ENCODE results near the gene TIAM2. TPM values are rescaled to one million over a fixed set of nuclear protein-coding genes. Genes with fewer than 3 reads are reported as not detected.

The TIAM2 gene
- total and polyA plus RNA-seq, 10 of the 15 experiments (the other 5 are each of a cell fraction or from before 2014, with no cell fraction given) = 1.1 to 10.5 (median 2.3) TPM

- in situ Hi-C loops (cut with MboI) = no loop called here
- intact Hi-C loops (cut with micrococcal nuclease; ENCODE audit: unreplicated experiment) = no loop called here
- ChIA-PET POLR2A (no interaction called here), SMC1A (ENCODE audit: uncharacterized antibody, unreplicated experiment) (no interaction called here), CTCF (interaction anchor here (1.6 kb wide), 1 partner anchor 355 kb away, joined by 3 read pairs; no protein-coding TSS in a partner anchor), RAD21 (ENCODE audit: unreplicated experiment) (no interaction called here)
- Histone ChIP-seq H3K4me2 (ENCODE audit: control insufficient read depth, insufficient read depth) (no peak overlapping the region), H3K27me3 (replicated peaks in 1 of 2; ENCODE audit: control insufficient read depth in 2 of 2, insufficient read depth in 2 of 2, low read length in 1 of 2) (0 out of 4 replicates have a peak, but pooled peaks cover 0 to 1% of the 10 kb centered on the region in 2 experiments), H3K4me3 (no peak overlapping the region), H3K36me3 (ENCODE audit: control insufficient read depth in 2 of 2, insufficient read depth in 2 of 2, low read length in 1 of 2) (no peaks in the 10 kb centered on the region), H3K79me2 (ENCODE audit: control insufficient read depth, insufficient read depth, low read length) (no peaks in the 10 kb centered on the region), H3K9ac (ENCODE audit: control insufficient read depth, insufficient read depth, low read length) (no peak overlapping the region), H3K27ac (ENCODE audit: control insufficient read depth, insufficient read depth) (no peak overlapping the region), H4K20me1 (ENCODE audit: control insufficient read depth, insufficient read depth) (no peaks in the 10 kb centered on the region), H3K9me3 (replicated peaks; ENCODE audit: control insufficient read depth, insufficient read depth, low read length) (no peaks in the 10 kb centered on the region), H3K4me1 (ENCODE audit: control insufficient read depth, insufficient read depth, low read length) (no peaks in the 10 kb centered on the region), H2AFZ (ENCODE audit: control insufficient read depth, low read depth, low read length) (no peak overlapping the region)
- DNase-seq (ENCODE audit: low read depth, low spot score) (no peak), FAIRE-seq (no peak), ATAC-seq (no peak)
- BruUV-seq (replicated peaks) = no TSS peak
- no peak for TF ChIP-seq POLR2AphosphoS5 (IDR thresholded peaks at IDR 0.05; ENCODE audit: low read length)
- no peak for TF ChIP-seq RELA (IDR thresholded peaks at IDR 0.05; ENCODE audit: borderline replicate concordance, partially characterized antibody)
- TF ChIP-seq MEF2A (IDR thresholded peaks at IDR 0.05; ENCODE audit: insufficient read depth, low read depth, low read length) = no peak
- no peak for TF ChIP-seq JUNB (IDR thresholded peaks at IDR 0.05)
- no peak for TF ChIP-seq ZNF687 (IDR thresholded peaks at IDR 0.05)
- no peak for TF ChIP-seq PAX5 (IDR thresholded peaks at IDR 0.05; ENCODE audit: borderline replicate concordance, low read depth, low read length)
- TF ChIP-seq PML (IDR thresholded peaks at IDR 0.05; ENCODE audit: low read length) = no peak
- TF ChIP-seq, protein P1, sequence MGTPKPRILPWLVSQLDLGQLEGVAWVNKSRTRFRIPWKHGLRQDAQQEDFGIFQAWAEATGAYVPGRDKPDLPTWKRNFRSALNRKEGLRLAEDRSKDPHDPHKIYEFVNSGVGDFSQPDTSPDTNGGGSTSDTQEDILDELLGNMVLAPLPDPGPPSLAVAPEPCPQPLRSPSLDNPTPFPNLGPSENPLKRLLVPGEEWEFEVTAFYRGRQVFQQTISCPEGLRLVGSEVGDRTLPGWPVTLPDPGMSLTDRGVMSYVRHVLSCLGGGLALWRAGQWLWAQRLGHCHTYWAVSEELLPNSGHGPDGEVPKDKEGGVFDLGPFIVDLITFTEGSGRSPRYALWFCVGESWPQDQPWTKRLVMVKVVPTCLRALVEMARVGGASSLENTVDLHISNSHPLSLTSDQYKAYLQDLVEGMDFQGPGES (IDR thresholded peaks at IDR 0.05) = no peak
- TF ChIP-seq IRF4 (IDR thresholded peaks at IDR 0.05; ENCODE audit: low read depth, low read length) = no peak
- no peak for TF ChIP-seq BHLHE40 (IDR thresholded peaks at IDR 0.05; ENCODE audit: borderline replicate concordance in 1 of 2, low read depth in 2 of 2, low read length in 1 of 2)
- TF ChIP-seq RAD51 (IDR thresholded peaks at IDR 0.05) = no peak
- TF ChIP-seq, protein P2, sequence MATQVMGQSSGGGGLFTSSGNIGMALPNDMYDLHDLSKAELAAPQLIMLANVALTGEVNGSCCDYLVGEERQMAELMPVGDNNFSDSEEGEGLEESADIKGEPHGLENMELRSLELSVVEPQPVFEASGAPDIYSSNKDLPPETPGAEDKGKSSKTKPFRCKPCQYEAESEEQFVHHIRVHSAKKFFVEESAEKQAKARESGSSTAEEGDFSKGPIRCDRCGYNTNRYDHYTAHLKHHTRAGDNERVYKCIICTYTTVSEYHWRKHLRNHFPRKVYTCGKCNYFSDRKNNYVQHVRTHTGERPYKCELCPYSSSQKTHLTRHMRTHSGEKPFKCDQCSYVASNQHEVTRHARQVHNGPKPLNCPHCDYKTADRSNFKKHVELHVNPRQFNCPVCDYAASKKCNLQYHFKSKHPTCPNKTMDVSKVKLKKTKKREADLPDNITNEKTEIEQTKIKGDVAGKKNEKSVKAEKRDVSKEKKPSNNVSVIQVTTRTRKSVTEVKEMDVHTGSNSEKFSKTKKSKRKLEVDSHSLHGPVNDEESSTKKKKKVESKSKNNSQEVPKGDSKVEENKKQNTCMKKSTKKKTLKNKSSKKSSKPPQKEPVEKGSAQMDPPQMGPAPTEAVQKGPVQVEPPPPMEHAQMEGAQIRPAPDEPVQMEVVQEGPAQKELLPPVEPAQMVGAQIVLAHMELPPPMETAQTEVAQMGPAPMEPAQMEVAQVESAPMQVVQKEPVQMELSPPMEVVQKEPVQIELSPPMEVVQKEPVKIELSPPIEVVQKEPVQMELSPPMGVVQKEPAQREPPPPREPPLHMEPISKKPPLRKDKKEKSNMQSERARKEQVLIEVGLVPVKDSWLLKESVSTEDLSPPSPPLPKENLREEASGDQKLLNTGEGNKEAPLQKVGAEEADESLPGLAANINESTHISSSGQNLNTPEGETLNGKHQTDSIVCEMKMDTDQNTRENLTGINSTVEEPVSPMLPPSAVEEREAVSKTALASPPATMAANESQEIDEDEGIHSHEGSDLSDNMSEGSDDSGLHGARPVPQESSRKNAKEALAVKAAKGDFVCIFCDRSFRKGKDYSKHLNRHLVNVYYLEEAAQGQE (IDR thresholded peaks at IDR 0.05; ENCODE audit: low read depth, low read length) = no peak
- WGBS (ENCODE audit: insufficient coverage, insufficient replicate concordance, low lambda C conversion rate, missing lambda C conversion rate) = 45% methylated on average over 8 of the region's 8 CpGs
Observed at GRCh38 chr6:155030148-155030720, 35.1 kb downstream of the TIAM2 start.

Data from GM12878 (cell line).